HFF-Myc (cell line): Measurements from ENCODE around the gene RBM10.

ENCODE experiments used
- DNase-seq: peaks from one replicate; pipeline ENCODE4 v3.0.0-alpha.2; 2011; ENCODE audit warnings: low read depth; ENCODE audit errors: extremely low read depth
- H3K4me3 ChIP-seq: replicated peaks from 2 replicates; pipeline ENCODE4 v1.5.1; 2011; ENCODE audit warnings: low read depth, mild to moderate bottlenecking, control low read depth, low read length
- CTCF ChIP-seq: IDR thresholded peaks from 2 replicates; pipeline ENCODE4 v1.5.1; 2012; ENCODE audit warnings: mild to moderate bottlenecking, low read depth, low read length, control low read depth; ENCODE audit errors: missing control alignments

RBM10 gene

GRCh38 chrX:47216393-47216925 is 71.4 kb downstream of the RBM10 start:
- no peak for TF ChIP-seq CTCF
- no peak for DNase-seq
- H3K4me3 ChIP-seq = no peak overlapping the region

- no peak for TF ChIP-seq CTCF
- peak overlapping the region; percentile 14; the same call in 1 of the 2 replicates for H3K4me3 ChIP-seq
- peak; percentile 32 for DNase-seq
Observed at GRCh38 chrX:47217121-47217851, 72.3 kb downstream of the RBM10 start.

GRCh38 chrX:47217852-47218279 is 72.8 kb downstream of the RBM10 start:
- peak; percentile 91 for DNase-seq
- H3K4me3 ChIP-seq = peak overlapping the region; percentile 75
- no peak for TF ChIP-seq CTCF

GRCh38 chrX:47218280-47218919 is 73.4 kb downstream of the RBM10 start, which contains the start of gene CDK16:
CDK16 (plus strand) TSS chrX:47218681; CDS start chrX:47223558, 4,877 bp downstream.
- H3K4me3 ChIP-seq = peak within 1 kb of the TSS; percentile 75
- peak; percentile 29 for DNase-seq
- TF ChIP-seq CTCF = no peak

GRCh38 chrX:47218920-47219815 is 74.1 kb downstream of the RBM10 start:
- peak overlapping the region; percentile 75 for H3K4me3 ChIP-seq
- no peak for TF ChIP-seq CTCF
- DNase-seq = no peak

- no peak for TF ChIP-seq CTCF
- no peak overlapping the region for H3K4me3 ChIP-seq
- no peak for DNase-seq
Observed at GRCh38 chrX:47221756-47222155, 76.7 kb downstream of the RBM10 start.
